GM12874 (cell line): ENCODE data around the gene CCNC.

Experiments used
- CTCF ChIP-seq: IDR thresholded peaks from 2 replicates; pipeline ENCODE4 v1.5.1; 2011; ENCODE audit warnings: low read depth, mild to moderate bottlenecking, control low read depth, low read length, moderate library complexity; ENCODE audit not compliant: insufficient read depth

CCNC gene

DNA sequence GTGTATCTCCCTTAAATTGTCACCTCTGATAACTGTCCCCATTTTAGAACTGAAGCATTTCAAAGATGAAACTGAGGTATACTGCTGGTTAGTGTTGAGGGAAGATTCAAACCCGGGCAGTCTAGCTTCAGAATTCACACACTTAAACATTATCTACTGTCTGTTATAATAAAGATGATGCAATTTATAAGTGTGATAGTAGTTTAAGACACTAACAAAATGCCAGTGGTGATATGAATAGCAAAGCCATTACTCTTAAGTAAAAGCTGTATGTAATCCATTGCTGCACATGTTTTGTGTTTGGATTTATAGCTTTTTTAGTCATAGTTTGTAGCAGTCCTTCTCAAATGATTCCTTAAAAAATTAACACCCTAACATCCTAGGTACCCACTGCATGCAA lies 73.0 kb downstream of the CCNC start:
- no peak for TF ChIP-seq CTCF
